ENCODE measurements around the gene UBLCP1.

DNA sequence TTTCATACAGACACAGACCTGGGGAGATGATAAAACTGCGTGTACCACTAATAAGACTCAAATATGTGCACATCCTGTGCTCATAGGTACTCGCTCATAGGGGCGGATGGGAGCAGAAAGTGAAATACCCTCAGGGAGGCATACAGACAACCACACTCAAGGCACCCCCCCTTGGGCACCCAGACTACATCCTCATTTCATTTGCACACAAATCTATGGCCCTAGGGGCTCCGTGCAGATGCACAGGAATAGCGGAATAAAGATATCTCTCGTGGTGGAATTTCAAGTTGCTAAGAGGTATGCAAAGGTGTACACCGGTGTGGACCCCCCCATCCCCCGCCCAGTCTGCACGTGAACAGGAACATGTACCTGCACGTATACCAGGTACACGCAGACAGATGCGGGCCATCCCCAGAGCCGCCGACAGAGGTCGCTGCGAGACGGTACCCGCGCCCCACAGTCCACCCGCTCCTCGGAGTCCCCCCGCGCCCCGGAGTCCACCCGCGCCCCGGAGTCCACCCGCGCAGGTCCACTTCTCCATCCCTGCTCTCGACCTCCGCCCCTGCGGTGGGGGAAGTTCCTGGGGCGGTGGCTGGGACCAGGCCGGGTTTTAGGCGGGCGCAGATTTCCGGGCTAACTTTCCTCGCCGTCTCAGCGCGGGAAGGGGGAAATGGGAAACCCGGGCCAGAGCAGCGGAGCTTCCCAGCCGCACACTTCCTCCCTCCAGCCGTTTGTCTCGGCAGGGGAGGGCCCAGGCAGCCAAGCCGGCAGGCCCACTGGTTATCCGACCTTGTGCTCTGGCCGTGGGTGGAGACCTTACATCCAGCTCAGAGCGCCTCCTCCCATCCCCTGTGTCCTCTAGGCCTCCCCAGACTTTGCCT is 68.2 kb downstream of the UBLCP1 start:
- TF ChIP-seq, protein P1, sequence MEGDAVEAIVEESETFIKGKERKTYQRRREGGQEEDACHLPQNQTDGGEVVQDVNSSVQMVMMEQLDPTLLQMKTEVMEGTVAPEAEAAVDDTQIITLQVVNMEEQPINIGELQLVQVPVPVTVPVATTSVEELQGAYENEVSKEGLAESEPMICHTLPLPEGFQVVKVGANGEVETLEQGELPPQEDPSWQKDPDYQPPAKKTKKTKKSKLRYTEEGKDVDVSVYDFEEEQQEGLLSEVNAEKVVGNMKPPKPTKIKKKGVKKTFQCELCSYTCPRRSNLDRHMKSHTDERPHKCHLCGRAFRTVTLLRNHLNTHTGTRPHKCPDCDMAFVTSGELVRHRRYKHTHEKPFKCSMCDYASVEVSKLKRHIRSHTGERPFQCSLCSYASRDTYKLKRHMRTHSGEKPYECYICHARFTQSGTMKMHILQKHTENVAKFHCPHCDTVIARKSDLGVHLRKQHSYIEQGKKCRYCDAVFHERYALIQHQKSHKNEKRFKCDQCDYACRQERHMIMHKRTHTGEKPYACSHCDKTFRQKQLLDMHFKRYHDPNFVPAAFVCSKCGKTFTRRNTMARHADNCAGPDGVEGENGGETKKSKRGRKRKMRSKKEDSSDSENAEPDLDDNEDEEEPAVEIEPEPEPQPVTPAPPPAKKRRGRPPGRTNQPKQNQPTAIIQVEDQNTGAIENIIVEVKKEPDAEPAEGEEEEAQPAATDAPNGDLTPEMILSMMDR (IDR thresholded peaks at IDR 0.05) = peak; percentile 54 to 88
- TF ChIP-seq POLR2A (IDR thresholded peaks at IDR 0.05) = no peak
